HG03135 (cell line): Measurements from ENCODE around the gene R3HCC1L.

Source experiments
- ATAC-seq: cut with Tn5 transposase; IDR thresholded peaks from one replicate; pipeline ENCODE4 v1.9.1; 2021; ENCODE audit warnings: mild to moderate bottlenecking, moderate library complexity; ENCODE audit not compliant: unreplicated experiment

The R3HCC1L gene

DNA sequence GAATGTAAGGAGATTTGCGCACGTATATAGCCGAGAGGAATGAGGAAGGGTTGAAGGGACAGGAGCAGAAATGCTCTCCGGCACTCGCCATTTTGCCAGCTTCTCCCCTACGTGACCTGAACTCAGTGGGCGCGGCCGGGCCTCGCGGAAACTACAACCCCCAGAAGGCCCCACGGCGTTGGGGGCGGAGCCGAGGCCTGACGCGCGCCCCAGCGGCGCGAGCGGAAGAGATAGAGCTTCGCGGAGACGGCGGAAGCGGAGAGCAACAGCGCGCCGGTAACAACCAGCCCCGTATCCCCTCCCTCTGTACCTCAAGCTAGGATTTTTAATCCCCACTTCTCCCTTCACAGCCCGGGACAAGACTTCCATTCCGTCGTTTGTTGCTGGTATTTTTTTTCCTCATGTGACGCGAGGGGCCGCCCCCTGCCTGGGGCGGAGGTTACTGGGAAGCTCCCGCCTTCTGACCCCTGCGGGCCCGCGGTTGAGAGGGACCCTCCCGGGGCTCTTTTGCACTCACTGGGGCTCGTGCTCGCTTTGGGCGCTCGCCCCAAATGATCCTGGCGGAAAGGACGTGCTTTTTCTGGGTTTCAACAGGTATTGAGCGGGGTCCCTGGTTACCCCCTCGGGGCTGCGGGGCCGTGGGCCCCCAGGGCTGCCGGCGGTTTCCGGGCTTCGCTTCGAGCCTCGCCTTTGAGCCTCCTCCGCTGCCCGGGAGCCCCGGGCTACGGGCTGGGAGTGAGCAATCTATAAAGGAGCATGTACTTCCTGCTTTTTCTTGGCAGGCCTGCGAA is at the start of gene R3HCC1L:
TSS of gene R3HCC1L (plus strand) at position 227 of the 791 bp plus-strand sequence. CDS start 73,458 bp downstream, outside the sequence.
- ATAC-seq, result peak; percentile 94

DNA sequence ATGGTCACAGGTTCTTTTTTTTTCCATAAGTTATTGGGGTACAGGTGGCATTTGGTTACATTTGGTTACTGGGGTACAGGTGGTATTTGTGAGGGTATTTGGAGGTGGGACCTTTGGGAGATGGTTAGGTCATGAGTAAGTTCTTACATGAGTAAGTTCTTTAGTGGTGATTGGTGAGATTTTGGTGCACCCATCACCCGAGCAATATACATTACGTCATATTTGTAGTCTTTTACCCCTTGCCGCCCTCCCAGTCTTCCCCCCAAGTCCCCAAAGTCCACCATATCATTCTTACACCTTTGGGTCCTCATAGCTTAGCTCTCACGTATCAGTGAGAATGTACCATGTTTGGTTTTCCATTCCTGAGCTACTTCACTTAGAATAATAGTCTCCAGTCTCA is 49.2 kb upstream of the R3HCC1L start:
- ATAC-seq, result no peak

DNA sequence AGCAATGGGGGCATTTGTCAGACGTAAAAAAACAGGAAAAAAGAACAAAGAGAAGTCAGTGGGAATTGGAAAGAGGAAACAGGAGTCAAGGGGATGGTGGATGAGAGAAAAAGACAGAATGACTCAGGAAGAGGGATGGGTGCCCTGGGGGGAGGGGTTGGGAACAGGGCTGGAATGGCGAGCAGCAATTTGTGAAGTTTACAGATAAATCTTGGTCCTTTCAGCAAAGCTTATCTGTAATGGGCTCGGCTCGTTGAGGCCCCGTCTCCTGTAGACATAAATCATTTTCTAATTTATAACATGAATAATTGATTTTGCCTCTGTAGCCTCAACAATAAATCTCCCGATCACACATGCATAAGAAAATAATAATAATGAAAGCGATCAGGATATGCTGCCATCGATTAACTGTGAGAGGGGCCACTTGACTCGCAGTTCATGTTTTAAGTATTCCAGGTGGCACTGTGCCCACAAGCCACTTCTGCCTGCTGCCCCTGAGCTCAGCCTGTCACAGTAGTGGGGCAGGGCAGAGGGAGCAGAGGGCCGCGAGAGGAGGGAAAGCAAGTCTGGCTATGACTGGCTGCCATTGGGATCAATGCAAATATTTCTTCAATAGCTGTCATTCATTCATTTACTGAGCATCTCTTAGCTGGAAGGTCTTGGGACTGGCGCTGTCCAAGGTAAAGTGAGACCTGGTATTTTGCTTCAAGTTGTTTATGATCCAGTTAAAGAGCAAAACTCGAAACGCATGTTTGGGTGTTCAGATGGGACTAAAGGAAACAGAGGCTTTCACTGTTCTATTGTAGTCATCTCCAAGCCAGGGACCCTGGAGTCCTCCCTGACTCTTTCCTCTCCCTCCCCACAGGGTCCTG is 47.4 kb upstream of the R3HCC1L start:
- no peak for ATAC-seq

DNA sequence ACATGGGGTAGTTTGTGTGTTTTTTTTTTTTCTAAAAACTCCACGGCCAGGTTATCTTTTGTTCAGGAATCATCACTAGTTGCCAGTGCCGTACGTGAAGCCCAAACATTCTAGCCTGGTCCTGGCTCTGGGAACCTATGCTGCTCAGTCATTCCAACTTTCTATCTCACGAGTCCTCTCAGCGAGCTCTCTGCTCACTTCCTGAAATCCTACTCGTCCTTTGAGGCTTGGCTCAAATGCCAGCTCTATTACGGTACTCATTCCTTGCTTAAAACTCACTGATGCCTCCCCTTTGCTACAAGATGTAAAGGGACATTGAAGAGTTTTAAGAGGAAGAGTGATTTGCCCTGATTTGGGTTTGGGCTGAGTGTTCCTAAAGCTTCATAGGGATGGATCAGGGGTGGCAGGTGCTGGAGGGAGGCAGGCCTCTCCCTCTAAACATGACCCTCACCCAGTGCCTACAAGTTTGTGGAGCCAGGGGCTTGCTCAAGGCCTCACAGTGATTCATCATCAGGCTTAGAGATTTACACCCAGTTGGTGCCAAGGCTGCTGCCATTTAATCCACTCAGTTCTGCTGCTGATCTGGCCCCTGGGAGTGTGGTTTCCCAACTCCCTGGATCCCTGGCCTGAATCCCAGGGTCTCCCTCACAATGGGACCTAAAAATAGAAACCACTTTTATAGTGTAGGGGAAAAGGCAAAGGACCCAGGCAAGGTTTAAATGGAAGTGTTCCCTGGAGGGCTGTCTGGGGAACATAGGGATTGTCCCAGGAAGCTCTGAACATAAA is 46.1 kb upstream of the R3HCC1L start:
- no peak for ATAC-seq

DNA sequence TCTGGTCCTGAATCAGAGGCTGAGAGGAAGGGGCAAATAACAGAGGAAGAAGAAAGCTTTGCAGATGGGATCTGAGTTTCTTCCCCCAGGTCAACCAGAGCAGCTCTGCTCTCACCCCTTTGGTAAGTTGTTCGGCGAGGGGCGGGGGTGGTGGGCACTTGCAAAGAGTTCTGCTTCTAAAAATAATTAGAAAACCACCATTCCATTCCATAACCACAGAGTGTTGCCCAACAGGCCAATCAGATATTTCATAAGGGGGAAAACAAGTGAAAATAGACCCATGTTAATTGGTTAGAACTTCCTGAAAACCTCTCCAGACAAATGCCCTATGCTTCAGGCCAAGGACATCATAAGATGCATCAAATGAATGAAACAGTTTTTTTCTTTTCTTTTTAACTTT is 43.6 kb upstream of the R3HCC1L start:
- no peak for ATAC-seq

DNA sequence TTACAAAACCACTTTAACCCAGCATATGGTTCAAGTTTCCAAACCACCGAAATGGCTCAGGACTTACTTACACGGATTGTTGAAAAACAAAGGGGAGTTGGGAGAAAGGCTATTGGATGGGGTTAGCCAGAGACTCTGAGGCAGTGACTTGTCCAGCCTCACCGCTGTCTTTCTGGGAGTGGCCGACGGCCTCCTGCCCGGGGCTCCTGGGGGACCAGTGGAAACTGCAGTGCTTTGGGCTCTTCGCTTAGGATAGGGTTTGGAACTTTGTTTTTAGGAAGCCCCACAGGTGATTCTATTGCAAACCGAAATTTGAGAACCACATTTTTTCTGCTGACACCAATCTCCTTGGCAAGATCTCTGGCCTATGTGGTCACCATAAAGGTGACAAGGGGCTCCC is 38.1 kb upstream of the R3HCC1L start:
- no peak for ATAC-seq

DNA sequence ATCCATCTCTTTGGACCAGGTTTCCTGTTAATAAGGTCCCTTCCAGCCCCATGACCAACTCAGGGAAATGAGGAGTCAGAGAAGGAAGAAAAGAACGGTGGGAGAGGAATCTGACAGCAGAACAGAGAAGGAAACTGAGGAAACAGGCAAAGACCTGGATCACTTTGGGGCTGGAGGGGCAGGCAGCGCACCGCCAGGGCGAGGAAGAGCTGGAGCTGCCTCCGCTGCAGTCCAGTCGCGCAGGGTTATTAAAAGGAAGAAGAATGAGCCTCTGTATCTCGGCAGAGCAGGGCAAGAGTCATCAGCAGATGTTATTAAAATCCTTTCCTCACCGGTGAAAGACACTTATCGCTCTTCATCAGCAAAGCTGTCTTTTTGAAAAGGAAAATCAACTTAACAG is 37.7 kb upstream of the R3HCC1L start:
- ATAC-seq, result no peak

DNA sequence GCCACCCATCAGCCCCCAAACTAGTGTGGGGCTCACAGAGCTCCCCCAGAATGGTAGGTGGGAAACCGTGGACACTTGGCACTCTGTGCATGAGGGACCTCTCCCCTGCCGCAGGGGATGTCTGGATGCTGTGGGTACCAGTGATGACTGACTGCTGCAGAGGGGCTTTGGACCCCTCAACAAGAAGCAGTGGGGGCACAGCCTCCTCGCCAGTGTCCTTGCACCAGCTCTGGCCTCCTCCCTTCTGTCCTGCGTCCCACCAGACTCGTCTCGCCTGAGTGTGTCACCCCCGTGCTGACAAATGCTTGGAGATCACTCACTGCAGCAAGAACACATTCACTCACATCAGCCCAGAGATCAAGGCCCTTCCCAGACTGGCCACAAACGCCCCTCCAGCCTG is 37.3 kb upstream of the R3HCC1L start:
- no peak for ATAC-seq

DNA sequence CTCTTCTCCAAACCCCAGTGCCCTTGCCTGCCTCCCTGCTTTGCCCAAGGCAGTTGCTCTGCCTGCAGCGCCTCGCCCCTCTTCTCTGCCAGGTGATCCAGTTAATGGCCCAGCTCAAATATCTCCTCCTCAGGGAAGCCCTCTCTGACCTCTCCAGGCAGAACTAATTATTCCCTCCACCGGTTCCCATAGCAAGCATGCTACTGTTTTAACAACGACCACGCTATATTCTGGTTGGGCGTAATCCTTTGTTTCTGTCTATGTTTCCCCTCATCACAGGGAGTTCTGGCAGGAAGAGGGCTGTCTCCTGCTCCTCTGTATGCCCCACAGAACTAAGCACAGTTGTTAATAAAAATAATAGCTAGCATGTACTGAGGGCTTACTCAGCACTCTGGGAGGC is 36.8 kb upstream of the R3HCC1L start:
- no peak for ATAC-seq

DNA sequence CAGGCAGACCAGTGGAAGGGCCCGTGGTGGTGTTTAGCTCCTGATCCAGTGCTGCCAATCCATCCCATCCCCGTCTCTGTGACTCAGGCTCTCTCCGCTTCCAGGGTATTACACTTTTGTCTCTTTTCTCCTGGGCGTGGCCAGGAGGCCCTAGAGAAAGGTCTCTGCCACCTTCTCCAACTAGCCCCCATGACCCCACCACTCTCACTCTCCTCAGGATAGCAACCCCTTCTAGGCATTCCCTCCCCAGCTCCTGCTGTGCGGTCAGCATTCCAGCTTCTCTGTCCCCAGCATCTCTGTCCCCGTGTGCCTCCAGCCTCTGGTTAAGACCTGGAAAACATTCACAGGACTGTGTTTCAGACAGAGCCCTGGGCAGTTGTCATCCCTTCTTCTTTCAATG is 36.2 kb upstream of the R3HCC1L start:
- ATAC-seq, result no peak

DNA sequence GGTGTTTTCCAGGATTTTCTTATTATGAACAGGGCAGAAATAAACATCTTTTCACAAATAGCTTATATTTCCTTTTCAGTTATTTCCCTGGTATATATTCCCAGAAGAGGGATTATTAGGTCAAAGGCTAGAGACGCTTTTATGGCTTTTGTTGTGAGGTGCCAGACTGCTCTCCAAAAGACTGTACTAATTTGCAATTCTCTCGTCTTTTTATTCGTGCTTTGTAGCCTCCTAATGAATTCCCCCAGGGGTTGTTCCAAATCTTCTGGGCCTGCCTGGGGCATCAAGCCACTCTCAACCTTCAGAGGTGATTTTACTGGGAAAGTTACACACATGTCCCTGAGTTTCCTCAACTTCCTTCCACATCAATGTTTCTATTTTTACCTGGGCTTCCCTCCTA is 34.0 kb upstream of the R3HCC1L start:
- no peak for ATAC-seq

DNA sequence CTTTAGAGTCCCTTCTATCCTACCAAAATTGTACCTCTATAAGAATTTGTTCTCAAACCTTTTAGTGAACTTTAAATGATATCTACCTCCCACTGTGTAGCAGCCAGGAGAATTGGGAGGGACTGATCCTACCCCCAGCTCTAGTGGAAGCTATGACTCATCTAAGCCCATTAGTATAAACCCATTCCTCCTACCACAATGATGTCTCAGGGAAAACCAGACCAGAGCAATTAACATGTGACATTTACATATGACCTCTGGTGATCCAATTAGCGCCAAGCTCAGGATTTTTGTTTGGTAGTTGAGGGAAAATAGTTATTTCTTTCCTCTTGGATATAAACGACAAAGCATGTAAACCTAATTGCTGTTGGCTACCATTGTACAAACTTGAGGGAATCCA is 33.1 kb upstream of the R3HCC1L start:
- ATAC-seq, result no peak

DNA sequence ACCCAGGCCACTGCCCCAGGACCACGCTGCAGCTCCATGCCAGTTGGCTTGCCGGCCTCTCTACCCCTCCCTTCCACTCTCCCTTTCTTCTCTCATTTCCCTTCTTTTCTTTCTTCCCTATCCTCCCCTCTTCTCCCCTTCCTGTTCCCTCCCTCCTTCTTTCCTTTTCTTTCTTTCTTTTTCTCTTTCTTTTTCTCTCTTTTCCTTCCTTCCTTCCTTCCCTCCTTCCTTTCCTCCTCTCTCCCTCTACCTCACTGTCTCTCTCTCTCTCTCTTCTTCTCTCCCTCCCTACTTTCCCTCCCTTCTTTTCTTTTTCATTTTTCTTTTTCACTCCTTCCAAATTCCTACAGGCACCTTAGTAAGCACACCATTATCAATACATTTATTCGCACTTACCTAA is 30.3 kb upstream of the R3HCC1L start:
- no peak for ATAC-seq

DNA sequence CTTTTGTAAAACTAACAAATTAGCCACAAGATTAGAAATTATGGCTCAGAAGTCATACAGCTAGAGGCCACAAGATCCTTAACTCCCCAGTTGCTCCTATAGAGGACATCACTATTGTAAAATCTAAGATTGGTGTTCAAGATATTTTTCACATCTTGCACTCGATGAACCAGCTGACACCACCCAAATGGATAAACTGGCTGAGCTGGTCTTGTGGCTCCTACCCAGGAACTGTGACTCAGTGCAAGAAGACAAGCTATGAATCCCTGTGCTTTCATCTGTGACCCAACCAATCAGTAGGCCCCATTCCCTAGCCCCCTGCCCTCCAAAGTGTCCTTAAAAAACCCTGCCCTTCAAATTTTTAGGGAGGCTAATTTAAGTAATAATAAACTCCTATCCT is 27.9 kb upstream of the R3HCC1L start:
- no peak for ATAC-seq

DNA sequence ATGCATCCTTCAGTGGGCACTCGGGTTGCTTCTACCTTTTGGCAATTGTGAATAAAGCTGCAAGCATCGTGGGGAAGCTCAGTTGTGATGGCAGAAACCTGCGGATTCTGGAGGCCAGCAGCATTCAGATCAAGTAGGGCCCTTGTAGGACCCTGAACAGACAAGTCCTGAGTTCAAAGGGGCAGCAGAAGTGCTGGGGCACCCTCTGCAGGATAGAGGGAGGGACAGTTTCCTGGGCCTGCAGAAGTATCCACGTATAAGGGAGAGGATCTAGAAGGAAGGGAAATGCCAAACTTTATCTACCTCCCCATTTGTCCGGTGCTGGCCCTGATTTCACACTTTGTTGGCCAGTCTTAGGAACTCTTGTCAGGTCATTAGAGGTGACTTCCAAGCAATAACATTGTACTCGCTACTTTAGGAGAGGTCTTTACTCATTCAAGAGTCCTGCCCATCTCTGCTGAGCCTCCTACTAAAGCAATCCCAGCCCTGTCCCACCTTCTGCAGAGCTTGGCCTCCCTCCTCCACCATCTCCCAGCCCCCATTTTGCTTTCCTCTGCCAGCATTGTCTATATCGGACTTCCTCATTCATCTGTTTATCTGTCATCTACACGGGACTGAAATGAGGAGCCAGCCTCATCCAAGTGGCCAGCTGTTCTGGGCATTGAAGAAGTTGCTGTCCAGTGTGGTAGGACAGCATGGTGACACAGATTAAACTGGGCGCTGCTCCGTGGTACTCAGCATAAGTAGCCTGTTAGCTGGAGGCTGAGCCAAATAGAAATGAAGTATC is 26.6 kb upstream of the R3HCC1L start:
- no peak for ATAC-seq

DNA sequence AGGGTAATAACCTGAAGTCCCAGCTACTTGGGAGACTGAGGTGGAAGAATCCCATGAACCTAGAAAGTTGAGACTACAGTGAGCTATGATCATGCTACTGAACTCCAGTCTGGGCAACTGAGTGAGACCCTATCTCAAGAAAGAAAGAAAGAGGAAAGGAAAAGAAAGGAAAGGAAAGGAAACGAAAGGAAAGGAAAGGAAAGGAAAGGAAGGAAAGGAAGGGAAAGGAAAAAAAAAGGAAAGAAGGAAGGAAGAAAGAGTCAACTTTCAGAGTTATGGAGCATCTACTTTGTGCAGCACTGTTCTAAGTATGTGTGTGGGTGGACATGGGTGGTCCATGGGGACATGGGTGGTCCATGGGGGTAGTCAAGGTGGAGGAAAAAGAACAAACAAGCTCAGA is 24.1 kb upstream of the R3HCC1L start:
- no peak for ATAC-seq

DNA sequence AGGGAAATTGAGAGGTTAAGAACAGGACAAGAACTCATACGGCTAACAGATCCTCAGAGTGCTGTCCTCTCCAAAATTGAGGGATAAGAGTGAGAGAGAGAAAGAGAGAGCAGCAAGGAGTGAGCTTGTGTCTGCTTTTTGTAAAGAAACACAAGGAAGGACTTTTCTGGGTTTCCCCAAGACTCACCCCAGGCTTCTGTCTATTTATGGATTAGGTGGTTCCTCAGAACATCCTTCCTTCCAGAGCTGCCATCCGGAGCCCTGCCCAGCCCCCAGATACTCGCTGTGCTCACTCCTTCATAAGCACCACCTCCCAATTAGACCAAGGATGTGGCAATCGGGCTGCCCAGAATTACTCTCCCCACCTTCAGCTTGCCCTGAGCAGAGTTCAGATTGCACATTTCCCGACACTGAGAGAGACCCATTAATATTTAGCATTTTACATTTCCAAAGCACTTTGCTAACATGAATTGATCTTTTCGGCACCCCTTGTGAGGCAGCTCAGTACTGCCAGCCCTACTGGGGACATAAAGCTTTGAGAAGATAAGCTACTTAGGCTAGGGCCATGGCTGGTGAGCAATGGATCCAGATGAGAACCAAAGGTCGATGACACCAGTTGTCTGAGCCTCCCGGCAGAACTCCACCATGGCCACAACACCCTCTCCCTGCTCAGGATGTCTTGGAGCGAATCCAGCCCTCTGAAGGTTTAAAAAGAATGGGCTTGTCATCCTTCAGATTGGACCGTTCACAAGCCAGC is 19.2 kb upstream of the R3HCC1L start:
- no peak for ATAC-seq

DNA sequence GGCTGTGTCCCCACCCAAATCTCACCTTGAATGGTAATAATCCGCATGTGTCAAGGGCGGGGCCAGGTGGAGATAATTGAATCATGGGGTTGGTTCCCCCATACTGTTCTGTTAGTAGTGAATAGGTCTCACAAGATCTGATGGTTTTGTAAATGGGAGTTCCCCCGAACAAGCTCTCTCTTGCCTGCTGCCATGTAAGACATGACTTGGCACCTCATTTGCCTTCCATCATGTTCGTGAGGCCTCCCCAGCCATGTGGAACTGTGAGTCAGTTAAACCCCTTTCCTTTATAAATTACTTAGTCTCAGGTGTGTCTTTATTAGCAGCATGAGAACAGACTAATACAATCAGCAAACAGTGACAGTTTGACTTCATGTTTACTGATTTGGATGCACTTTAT is 14.6 kb upstream of the R3HCC1L start:
- no peak for ATAC-seq

DNA sequence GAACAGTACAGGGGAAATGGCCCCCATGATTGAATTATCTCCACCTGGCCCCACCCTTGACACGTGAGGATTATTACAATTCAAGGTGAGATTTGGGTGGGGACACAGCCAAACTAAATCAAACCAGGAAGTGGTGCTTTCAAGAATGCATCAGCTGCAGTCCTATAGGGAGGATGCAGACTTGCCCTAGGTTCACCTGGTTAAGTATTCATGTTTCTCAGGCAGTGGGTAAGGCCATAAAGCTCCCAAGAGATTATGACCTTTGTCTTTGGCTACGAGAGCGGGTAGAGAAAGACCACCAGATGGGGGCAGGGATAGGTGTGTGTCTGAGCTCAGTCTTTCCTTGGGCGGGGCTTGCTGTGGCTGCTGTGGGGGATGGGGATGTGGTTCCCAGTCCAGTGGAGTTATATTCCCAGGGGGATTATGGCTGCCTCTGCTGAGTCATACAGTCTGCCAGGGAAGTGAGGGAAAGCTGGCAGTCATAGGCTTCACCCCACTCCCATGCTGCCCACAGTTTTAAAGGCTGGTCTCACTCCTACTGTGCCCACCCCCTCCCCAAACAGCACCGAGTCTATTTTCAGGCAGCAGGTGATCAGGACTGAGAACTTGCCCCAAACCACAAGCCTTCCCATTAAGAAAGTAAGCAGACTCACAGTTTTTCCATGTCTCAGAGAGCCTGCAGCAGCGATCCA is 8.4 kb upstream of the R3HCC1L start:
- ATAC-seq, result no peak
